Activated T-helper 1 cell treated with anti-CD3 and anti-CD28 coated beads, Interleukin-2, amount 50 U/mL, for 16 hours (primary cell): Measurements from ENCODE around the gene TTC19.

ENCODE experiments used
- DNase-seq, 2 donors: peaks; one replicate each; pipeline ENCODE4 v3.0.0-alpha.2; 2020; ENCODE audit warnings: low read depth in 1 of 2, low spot score in 1 of 2

The TTC19 gene

GRCh38 chr17:15999141-15999973 lies at the start of gene TTC19, which contains the start of gene ZSWIM7:
TTC19 (plus strand) TSS chr17:15999824; CDS start chr17:15999849, 25 bp downstream.
ZSWIM7 (minus strand) TSS chr17:15999704; CDS start chr17:15999594, 110 bp downstream.
- DNase-seq, result peak; percentile 84 to 89

- no peak for DNase-seq
These were observed 48.1 kb upstream of the TTC19 start for GRCh38 chr17:15951368-15952047.

GRCh38 chr17:15952048-15952532 lies 47.5 kb upstream of the TTC19 start:
- no peak for DNase-seq

GRCh38 chr17:15952916-15953790 lies 46.5 kb upstream of the TTC19 start:
- no peak for DNase-seq

- DNase-seq, result no peak
These were observed 45.4 kb upstream of the TTC19 start for GRCh38 chr17:15954222-15954621.

GRCh38 chr17:15955793-15956541 lies 43.7 kb upstream of the TTC19 start:
- DNase-seq, result no peak

- DNase-seq, result no peak
These were observed 42.4 kb upstream of the TTC19 start for GRCh38 chr17:15957206-15957605.

GRCh38 chr17:15957608-15958307 lies 41.9 kb upstream of the TTC19 start:
- no peak for DNase-seq

GRCh38 chr17:15958484-15958854 lies 41.2 kb upstream of the TTC19 start:
- DNase-seq, result no peak

- no peak for DNase-seq
These were observed 35.9 kb upstream of the TTC19 start for GRCh38 chr17:15963670-15964110.

GRCh38 chr17:15965528-15965927 lies 34.1 kb upstream of the TTC19 start:
- DNase-seq, result no peak

- no peak for DNase-seq
These were observed 33.3 kb upstream of the TTC19 start for GRCh38 chr17:15966183-15966878.

- DNase-seq, result no peak
These were observed 32.8 kb upstream of the TTC19 start for GRCh38 chr17:15966879-15967248.

GRCh38 chr17:15967706-15968399 lies 31.8 kb upstream of the TTC19 start:
- DNase-seq, result no peak

- no peak for DNase-seq
These were observed 30.2 kb upstream of the TTC19 start for GRCh38 chr17:15969463-15969862.

GRCh38 chr17:15970500-15970899 lies 29.1 kb upstream of the TTC19 start:
- DNase-seq, result no peak

- no peak for DNase-seq
These were observed 28.4 kb upstream of the TTC19 start for GRCh38 chr17:15971098-15971678.

- DNase-seq, result no peak
These were observed 27.7 kb upstream of the TTC19 start for GRCh38 chr17:15971882-15972281.
